Measurements from ENCODE around the gene PRAMEF14.
"Not testable (repeated sequence)": the region's sequence is repeated elsewhere in the genome, so short reads cannot be mapped to it uniquely, and the experiment has no call there.

- TF ChIP-seq CTCF (conservative IDR thresholded peaks at IDR 0.05); ZFX (IDR thresholded peaks at IDR 0.05): not testable (repeated sequence)
These were observed 48.4 kb upstream of the PRAMEF14 start for GRCh38 chr1:13395311-13395710.
